ENCODE results near the gene OR10P1.

GRCh38 chr12:55633151-55633550 lies 3.5 kb upstream of the OR10P1 start:
- TF ChIP-seq CTCF (conservative IDR thresholded peaks at IDR 0.05) (no peak), ZFX (IDR thresholded peaks at IDR 0.05) (no peak)

Measured in C4-2B (cell line).